HEK293 (cell line): ENCODE results near the gene PLXND1.

Experiments
- CTCF ChIA-PET: fragments of 350-600 bp; formaldehyde crosslinking; extraction: SDS; loops from one replicate; lab custom pipeline; 2021; ENCODE audit warnings: antibody characterized with exemption; lab: Yijun Ruan, JAX
- POLR2A ChIA-PET: fragments of 300-600 bp; formaldehyde crosslinking; extraction: SDS; loops from one replicate; lab custom pipeline; 2020; ENCODE audit warnings: antibody characterized with exemption, inconsistent platforms; lab: Yijun Ruan, JAX
- H3K27ac ChIP-seq: fragments of 200-500 bp; sonication (Bioruptor generic); 2 replicates; pipeline ENCODE4 v1.5.1; 2014; ENCODE audit warnings: low read depth, low read length, control low read depth, inconsistent platforms; ENCODE audit errors: extremely low read depth
- H3K36me3 ChIP-seq, 2 experiments: fragments of 200-500 bp in 1 of 2; sonication (Bioruptor generic) in 1 of 2; 1 replicate in 1 of 2; 2 replicates in 1 of 2; pipeline ENCODE4 v1.5.1; 2014 to 2017; ENCODE audit warnings: inconsistent platforms in 2 of 2, low read length in 2 of 2; ENCODE audit not compliant: control insufficient read depth in 2 of 2, insufficient read depth in 1 of 2
- H3K4me1 ChIP-seq: fragments of 200-500 bp; sonication (Bioruptor generic); 2 replicates; pipeline ENCODE4 v1.5.1; 2014; ENCODE audit warnings: mild to moderate bottlenecking, low read length, inconsistent platforms; ENCODE audit not compliant: control insufficient read depth, insufficient read depth
- H3K4me3 ChIP-seq: 2 replicates; pipeline ENCODE4 v1.5.1; 2011; ENCODE audit warnings: low read depth, mild to moderate bottlenecking, control low read depth, low read length, moderate library complexity
- H3K9me3 ChIP-seq: fragments of 200-500 bp; sonication (Bioruptor generic); 2 replicates; pipeline ENCODE4 v1.5.1; 2014; ENCODE audit warnings: low read depth, low read length, inconsistent platforms; ENCODE audit not compliant: control insufficient read depth, insufficient read depth
- EGR2 ChIP-seq: fragments of 450-650 bp; formaldehyde crosslinking; IDR thresholded peaks from 2 replicates; pipeline ENCODE4 v1.5.1; 2016; ENCODE audit warnings: low read depth, missing biosample characterization, missing genetic modification characterization
- GLI2 ChIP-seq: fragments of 450-650 bp; formaldehyde crosslinking; IDR thresholded peaks from 2 replicates; pipeline ENCODE4; 2017; ENCODE audit warnings: missing biosample characterization, missing genetic modification characterization, low read depth, borderline replicate concordance
- KLF1 ChIP-seq: fragments of 450-650 bp; formaldehyde crosslinking; IDR thresholded peaks from 2 replicates; pipeline ENCODE4 v1.5.1; 2016; ENCODE audit warnings: missing biosample characterization, missing genetic modification characterization
- PRDM1 ChIP-seq: fragments of 450-650 bp; formaldehyde crosslinking; IDR thresholded peaks from 2 replicates; pipeline ENCODE4; 2016; ENCODE audit warnings: missing biosample characterization, missing genetic modification characterization
- SCRT2 ChIP-seq: fragments of 450-650 bp; formaldehyde crosslinking; IDR thresholded peaks from 2 replicates; pipeline ENCODE4 v1.5.1; 2016; ENCODE audit warnings: missing biosample characterization, missing genetic modification characterization
- ZBTB21 ChIP-seq: fragments of 450-650 bp; formaldehyde crosslinking; IDR thresholded peaks from 2 replicates; pipeline ENCODE4 v1.5.1; 2017; ENCODE audit warnings: missing biosample characterization, missing genetic modification characterization
- ZFHX2 ChIP-seq: fragments of 450-650 bp; formaldehyde crosslinking; conservative IDR thresholded peaks from 2 replicates; pipeline ENCODE4 v1.5.1; 2016; ENCODE audit warnings: missing biosample characterization, missing genetic modification characterization
- ZFP41 ChIP-seq: fragments of 450-650 bp; formaldehyde crosslinking; IDR thresholded peaks from 2 replicates; pipeline ENCODE4 v1.5.1; 2016; ENCODE audit warnings: missing biosample characterization, missing genetic modification characterization, borderline replicate concordance
- ZIC2 ChIP-seq: fragments of 450-650 bp; formaldehyde crosslinking; IDR thresholded peaks from 2 replicates; pipeline ENCODE4 v1.5.1; 2016; ENCODE audit warnings: missing biosample characterization, missing genetic modification characterization
- ZNF280C ChIP-seq: fragments of 450-650 bp; formaldehyde crosslinking; IDR thresholded peaks from 2 replicates; pipeline ENCODE4 v1.5.1; 2016; ENCODE audit warnings: missing biosample characterization, missing genetic modification characterization
- ZNF335 ChIP-seq: fragments of 450-650 bp; formaldehyde crosslinking; conservative IDR thresholded peaks from 2 replicates; pipeline ENCODE4 v1.5.1; 2016; ENCODE audit warnings: missing biosample characterization, missing genetic modification characterization
- ZNF404 ChIP-seq: fragments of 450-650 bp; formaldehyde crosslinking; IDR thresholded peaks from 2 replicates; pipeline ENCODE4 v1.5.1; 2017; ENCODE audit warnings: missing biosample characterization, missing genetic modification characterization
- ZNF843 ChIP-seq: fragments of 450-650 bp; formaldehyde crosslinking; IDR thresholded peaks from 2 replicates; pipeline ENCODE4 v1.5.1; 2016; ENCODE audit warnings: missing biosample characterization, missing genetic modification characterization
- TF ChIP-seq, protein P1 (sequence below): fragments of 450-650 bp; formaldehyde crosslinking; IDR thresholded peaks from 2 replicates; pipeline ENCODE4 v1.5.1; 2017; ENCODE audit warnings: missing biosample characterization, missing genetic modification characterization
- TF ChIP-seq, protein P2 (sequence below): fragments of 450-650 bp; formaldehyde crosslinking; IDR thresholded peaks from 2 replicates; pipeline ENCODE4 v1.5.1; 2016; ENCODE audit warnings: missing biosample characterization, missing genetic modification characterization

The PLXND1 gene

GRCh38 chr3:129616291-129616690 is 9.8 kb upstream of the PLXND1 start:
- H3K4me1 ChIP-seq = no peaks in the 10 kb centered on the region
- no peak overlapping the region for H3K4me3 ChIP-seq
- no peaks in the 10 kb centered on the region for H3K36me3 ChIP-seq
- no peak overlapping the region for H3K27ac ChIP-seq
- no peak for TF ChIP-seq PRDM1 (tag by site-specific recombination)
- TF ChIP-seq SCRT2 = peak; percentile 73
- TF ChIP-seq, all 188 proteins: peak for 1
- CTCF ChIA-PET = no interaction called here
- no peaks in the 10 kb centered on the region for H3K9me3 ChIP-seq
- POLR2A ChIA-PET = no interaction called here

GRCh38 chr3:129615751-129616281 is 9.3 kb upstream of the PLXND1 start:
- ChIA-PET POLR2A (no interaction called here), CTCF (no interaction called here)
- no peaks in the 10 kb centered on the region for H3K9me3 ChIP-seq
- no peaks in the 10 kb centered on the region for H3K36me3 ChIP-seq
- H3K4me3 ChIP-seq = no peak overlapping the region
- no peak overlapping the region for H3K27ac ChIP-seq
- no peaks in the 10 kb centered on the region for H3K4me1 ChIP-seq
- TF ChIP-seq EGR2 (tag by site-specific recombination) (peak; percentile 62; the same call in 1 of the 2 replicates), GLI2 (no peak), KLF1 (tag by site-specific recombination) (no peak), ZFHX2 (tag by site-specific recombination) (peak; percentile 76), ZNF404 (tag by site-specific recombination) (no peak), ZNF280C (tag by site-specific recombination) (no peak), ZNF335 (tag by site-specific recombination) (no peak)
- TF ChIP-seq, protein P1, sequence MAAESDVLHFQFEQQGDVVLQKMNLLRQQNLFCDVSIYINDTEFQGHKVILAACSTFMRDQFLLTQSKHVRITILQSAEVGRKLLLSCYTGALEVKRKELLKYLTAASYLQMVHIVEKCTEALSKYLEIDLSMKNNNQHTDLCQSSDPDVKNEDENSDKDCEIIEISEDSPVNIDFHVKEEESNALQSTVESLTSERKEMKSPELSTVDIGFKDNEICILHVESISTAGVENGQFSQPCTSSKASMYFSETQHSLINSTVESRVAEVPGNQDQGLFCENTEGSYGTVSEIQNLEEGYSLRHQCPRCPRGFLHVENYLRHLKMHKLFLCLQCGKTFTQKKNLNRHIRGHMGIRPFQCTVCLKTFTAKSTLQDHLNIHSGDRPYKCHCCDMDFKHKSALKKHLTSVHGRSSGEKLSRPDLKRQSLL (tag by site-specific recombination) = no peak

DNA sequence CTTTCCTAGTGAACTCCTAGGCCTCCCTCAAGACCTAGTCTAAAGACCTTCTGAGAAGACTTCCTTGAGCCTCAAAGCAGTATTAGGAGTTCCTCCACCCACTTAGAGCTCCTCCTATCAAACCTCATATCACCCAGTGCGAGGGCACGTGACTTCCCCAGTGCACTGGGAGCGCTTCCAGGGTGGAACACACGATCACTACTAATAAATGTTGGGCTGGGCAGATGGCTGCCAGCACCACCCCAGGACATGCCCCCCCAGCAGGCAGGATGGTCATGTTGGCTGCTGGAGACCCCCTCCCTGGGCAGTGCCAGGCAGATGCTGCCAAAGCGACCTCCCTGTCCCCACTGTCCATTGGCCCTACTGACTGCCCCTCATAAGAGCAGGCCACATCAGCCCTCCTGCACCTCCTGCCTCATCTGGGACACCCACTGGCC is 8.5 kb upstream of the PLXND1 start:
- Histone ChIP-seq H3K27ac (no peak overlapping the region), H3K36me3 (no peaks in the 10 kb centered on the region), H3K4me3 (no peak overlapping the region), H3K4me1 (0 out of 2 replicates have a peak, but pooled peaks cover 3% of the 10 kb centered on the region), H3K9me3 (no peaks in the 10 kb centered on the region)
- ChIA-PET POLR2A (no interaction called here), CTCF (no interaction called here)
- TF ChIP-seq, protein P2, sequence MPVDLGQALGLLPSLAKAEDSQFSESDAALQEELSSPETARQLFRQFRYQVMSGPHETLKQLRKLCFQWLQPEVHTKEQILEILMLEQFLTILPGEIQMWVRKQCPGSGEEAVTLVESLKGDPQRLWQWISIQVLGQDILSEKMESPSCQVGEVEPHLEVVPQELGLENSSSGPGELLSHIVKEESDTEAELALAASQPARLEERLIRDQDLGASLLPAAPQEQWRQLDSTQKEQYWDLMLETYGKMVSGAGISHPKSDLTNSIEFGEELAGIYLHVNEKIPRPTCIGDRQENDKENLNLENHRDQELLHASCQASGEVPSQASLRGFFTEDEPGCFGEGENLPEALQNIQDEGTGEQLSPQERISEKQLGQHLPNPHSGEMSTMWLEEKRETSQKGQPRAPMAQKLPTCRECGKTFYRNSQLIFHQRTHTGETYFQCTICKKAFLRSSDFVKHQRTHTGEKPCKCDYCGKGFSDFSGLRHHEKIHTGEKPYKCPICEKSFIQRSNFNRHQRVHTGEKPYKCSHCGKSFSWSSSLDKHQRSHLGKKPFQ (tag by site-specific recombination) = no peak
- no peak for TF ChIP-seq ZNF843
- no peak for TF ChIP-seq ZBTB21

DNA sequence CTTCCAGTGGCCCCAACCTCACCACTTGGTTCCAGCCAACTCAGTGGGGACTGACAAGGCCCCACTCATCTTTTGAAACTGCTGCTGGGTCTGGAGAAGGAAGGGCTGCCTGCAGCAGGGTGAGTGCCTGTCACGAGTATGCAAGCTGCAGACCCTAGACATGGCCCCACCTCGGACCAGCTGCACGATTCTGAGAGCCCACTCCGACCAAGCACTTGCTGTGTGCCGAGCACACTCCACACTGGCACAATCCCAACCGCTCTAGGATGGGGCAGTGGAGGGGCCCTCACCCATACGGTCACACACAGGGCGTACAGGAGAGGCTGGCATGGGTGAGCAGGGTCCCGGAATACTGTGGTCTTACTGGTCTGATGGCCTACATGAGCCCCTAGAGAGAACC is 8.0 kb upstream of the PLXND1 start:
- H3K27ac ChIP-seq = no peak overlapping the region
- no peaks in the 10 kb centered on the region for H3K36me3 ChIP-seq
- ChIA-PET CTCF (no interaction called here), POLR2A (no interaction called here)
- no peak overlapping the region for H3K4me3 ChIP-seq
- H3K4me1 ChIP-seq = 0 out of 2 replicates have a peak, but pooled peaks cover 3% of the 10 kb centered on the region
- TF ChIP-seq ZFHX2 (tag by site-specific recombination) (no peak), ZFP41 (tag by site-specific recombination) (no peak), ZIC2 (tag by site-specific recombination) (no peak)
- H3K9me3 ChIP-seq = no peaks in the 10 kb centered on the region
